Epithelial cell of esophagus (primary cell): ENCODE measurements around the gene PRKAR2B.

Experiments
- DNase-seq: peaks from one replicate; pipeline ENCODE4 v3.0.0; 2010; ENCODE audit warnings: low read depth
- H3K4me3 ChIP-seq: 2 replicates; pipeline ENCODE4 v1.5.1; 2011; ENCODE audit warnings: mild to moderate bottlenecking, low read length, control low read depth
- CTCF ChIP-seq: IDR thresholded peaks from 2 replicates; pipeline ENCODE4 v1.5.1; 2011; ENCODE audit warnings: low read depth, mild to moderate bottlenecking, low read length, control low read depth, inconsistent platforms; ENCODE audit not compliant: insufficient read depth; ENCODE audit errors: missing control alignments

Gene PRKAR2B

GRCh38 chr7:107104801-107105200 is 60.3 kb downstream of the PRKAR2B start:
- no peak for DNase-seq
- H3K4me3 ChIP-seq: no peak overlapping the region
- no peak for TF ChIP-seq CTCF

- H3K4me3 ChIP-seq: no peak overlapping the region
- DNase-seq: no peak
- no peak for TF ChIP-seq CTCF
Measured at GRCh38 chr7:107105591-107106245, 61.2 kb downstream of the PRKAR2B start.

- DNase-seq: peak; percentile 9
- H3K4me3 ChIP-seq: no peak overlapping the region
Measured at GRCh38 chr7:107108793-107109371, 64.4 kb downstream of the PRKAR2B start.

GRCh38 chr7:107109955-107110354 is 65.5 kb downstream of the PRKAR2B start:
- no peak for DNase-seq
- H3K4me3 ChIP-seq: no peak overlapping the region
- TF ChIP-seq CTCF: no peak

More at GRCh38 chr7:107108793-107109371, 64.4 kb downstream of the PRKAR2B start:
- no peak for TF ChIP-seq CTCF

- H3K4me3 ChIP-seq: no peak overlapping the region
- TF ChIP-seq CTCF: no peak
- DNase-seq: no peak
Measured at GRCh38 chr7:107111196-107111595, 66.7 kb downstream of the PRKAR2B start.

- DNase-seq: no peak
- TF ChIP-seq CTCF: no peak
Measured at GRCh38 chr7:107113866-107114265, 69.4 kb downstream of the PRKAR2B start.

GRCh38 chr7:107115114-107115513 is 70.6 kb downstream of the PRKAR2B start:
- H3K4me3 ChIP-seq: no peak overlapping the region
- TF ChIP-seq CTCF: no peak
- no peak for DNase-seq

More at GRCh38 chr7:107113866-107114265, 69.4 kb downstream of the PRKAR2B start:
- no peak overlapping the region for H3K4me3 ChIP-seq
